H9 (cell line): ENCODE results near the gene SLC19A1. TPM values are rescaled to one million over a fixed set of nuclear protein-coding genes. Genes with fewer than 3 reads are reported as not detected.

Experiments used
- DNase-seq: peaks from one replicate; pipeline ENCODE4 v3.0.0-alpha.2; 2017
- H2AFZ ChIP-seq: one replicate; pipeline ENCODE4 v1.6.1; 2013; ENCODE audit warnings: mild to moderate bottlenecking, low read length, control low read depth, moderate library complexity
- H2AK5ac ChIP-seq: 2 replicates; pipeline ENCODE4 v1.6.1; 2013; ENCODE audit warnings: low read length, control low read depth, mixed read lengths; ENCODE audit not compliant: insufficient read length
- H2BK120ac ChIP-seq: one replicate; pipeline ENCODE4 v1.6.1; 2013; ENCODE audit warnings: low read depth, mild to moderate bottlenecking, low read length, control low read depth, inconsistent platforms; ENCODE audit not compliant: poor library complexity, severe bottlenecking
- H2BK12ac ChIP-seq: 2 replicates; pipeline ENCODE4 v1.6.1; 2013; ENCODE audit warnings: low read length, control low read depth, mixed read lengths, low read depth; ENCODE audit not compliant: insufficient read length
- H2BK15ac ChIP-seq: 2 replicates; pipeline ENCODE4 v1.6.1; 2013; ENCODE audit warnings: low read depth, low read length, control low read depth
- H2BK20ac ChIP-seq: one replicate; pipeline ENCODE4 v1.6.1; 2013; ENCODE audit warnings: low read depth, mild to moderate bottlenecking, low read length, control low read depth, inconsistent platforms; ENCODE audit not compliant: poor library complexity, severe bottlenecking
- H2BK5ac ChIP-seq: 2 replicates; pipeline ENCODE4 v1.6.1; 2013; ENCODE audit warnings: low read length, control low read depth, mixed read lengths; ENCODE audit not compliant: insufficient read length
- H3K14ac ChIP-seq: 2 replicates; pipeline ENCODE4 v1.6.1; 2013; ENCODE audit warnings: low read length, control low read depth; ENCODE audit not compliant: insufficient read depth
- H3K18ac ChIP-seq: 2 replicates; pipeline ENCODE4 v1.6.1; 2013; ENCODE audit warnings: low read depth, mild to moderate bottlenecking, mixed read lengths, low read length, control low read depth; ENCODE audit not compliant: insufficient read length
- H3K23ac ChIP-seq: 2 replicates; pipeline ENCODE4 v1.6.1; 2013; ENCODE audit warnings: low read length, control low read depth, mixed read lengths, low read depth; ENCODE audit not compliant: insufficient read length
- H3K23me2 ChIP-seq: 2 replicates; pipeline ENCODE4 v1.6.1; 2013; ENCODE audit warnings: low read depth, mild to moderate bottlenecking, mixed read lengths, low read length, control low read depth; ENCODE audit not compliant: insufficient read length, poor library complexity, severe bottlenecking
- H3K27ac ChIP-seq: 2 replicates; pipeline ENCODE4 v1.5.1; 2013; ENCODE audit warnings: low read length, control low read depth, mixed read lengths, low read depth; ENCODE audit not compliant: insufficient read length
- H3K27me3 ChIP-seq: 2 replicates; pipeline ENCODE4 v1.6.1; 2013; ENCODE audit warnings: low read length, control low read depth, inconsistent platforms; ENCODE audit not compliant: insufficient read depth
- H3K4ac ChIP-seq: 2 replicates; pipeline ENCODE4 v1.6.1; 2013; ENCODE audit warnings: low read depth, mild to moderate bottlenecking, control low read depth, inconsistent platforms, low read length, moderate library complexity
- H3K4me1 ChIP-seq: 2 replicates; pipeline ENCODE4 v1.6.1; 2013; ENCODE audit warnings: low read length, control low read depth, inconsistent platforms; ENCODE audit not compliant: insufficient read depth
- H3K4me2 ChIP-seq: 2 replicates; pipeline ENCODE4 v1.6.1; 2013; ENCODE audit warnings: low read length, control low read depth, mixed read lengths; ENCODE audit not compliant: insufficient read length, insufficient read depth
- H3K56ac ChIP-seq: 2 replicates; pipeline ENCODE4 v1.6.1; 2013; ENCODE audit warnings: low read depth, mild to moderate bottlenecking, mixed read lengths, low read length, control low read depth; ENCODE audit not compliant: insufficient read length
- H3K79me1 ChIP-seq: 2 replicates; pipeline ENCODE4 v1.6.1; 2013; ENCODE audit warnings: low read depth, mild to moderate bottlenecking, moderate library complexity, low read length, control low read depth, inconsistent platforms; ENCODE audit not compliant: insufficient read depth, poor library complexity, severe bottlenecking
- H3K79me2 ChIP-seq: 2 replicates; pipeline ENCODE4 v1.6.1; 2013; ENCODE audit warnings: low read length, control low read depth, inconsistent platforms; ENCODE audit not compliant: insufficient read depth
- H3K9ac ChIP-seq: 2 replicates; pipeline ENCODE4 v1.6.1; 2013; ENCODE audit warnings: low read length, control low read depth, mixed read lengths; ENCODE audit not compliant: insufficient read length; ENCODE audit errors: extremely low read depth
- H3K9me3 ChIP-seq: one replicate; pipeline ENCODE4 v1.6.1; 2013; ENCODE audit warnings: low read depth, low read length, inconsistent platforms; ENCODE audit not compliant: control insufficient read depth
- H3T11ph ChIP-seq: one replicate; pipeline ENCODE4 v1.6.1; 2013; ENCODE audit warnings: mild to moderate bottlenecking, low read length, control low read depth, inconsistent platforms
- H4K20me1 ChIP-seq: one replicate; pipeline ENCODE4 v1.6.1; 2013; ENCODE audit not compliant: control insufficient read depth, insufficient read length, insufficient read depth
- H4K5ac ChIP-seq: 2 replicates; pipeline ENCODE4 v1.6.1; 2013; ENCODE audit warnings: low read depth, mild to moderate bottlenecking, mixed read lengths, low read length, control low read depth; ENCODE audit not compliant: insufficient read length
- H4K8ac ChIP-seq: replicated peaks from 2 replicates; pipeline ENCODE4 v1.6.1; 2013; ENCODE audit warnings: low read length, control low read depth, mixed read lengths, low read depth; ENCODE audit not compliant: insufficient read length
- H4K91ac ChIP-seq: 2 replicates; pipeline ENCODE4 v1.6.1; 2013; ENCODE audit warnings: low read depth, mild to moderate bottlenecking, moderate library complexity, mixed read lengths, low read length, control low read depth; ENCODE audit not compliant: insufficient read length
- H3K27ac Mint-ChIP-seq, 3 experiments: 2 replicates in 2 of 3; 3 replicates in 1 of 3; pipeline ENCODE4 v1.8.0; 2020 to 2021; ENCODE audit warnings: mixed read lengths in 3 of 3, mild to moderate bottlenecking in 1 of 3, moderate library complexity in 1 of 3
- H3K27me3 Mint-ChIP-seq: 2 replicates; pipeline ENCODE4 v1.8.0; 2021; ENCODE audit warnings: low read depth, mild to moderate bottlenecking, moderate library complexity, mixed read lengths
- H3K36me3 Mint-ChIP-seq, 3 experiments: 2 replicates in 2 of 3; 3 replicates in 1 of 3; pipeline ENCODE4 v1.8.0; 2020 to 2021; ENCODE audit warnings: low read depth in 3 of 3, mixed read lengths in 3 of 3; ENCODE audit not compliant: insufficient read depth in 1 of 3
- H3K4me1 Mint-ChIP-seq, 2 experiments: 2 replicates each; pipeline ENCODE4 v1.8.0; 2020; ENCODE audit warnings: mixed read lengths in 2 of 2
- H3K4me3 Mint-ChIP-seq, 2 experiments: 2 replicates in 1 of 2; 3 replicates in 1 of 2; pipeline ENCODE4 v1.8.0; 2020 to 2021; ENCODE audit warnings: mild to moderate bottlenecking in 2 of 2, mixed read lengths in 2 of 2, moderate library complexity in 1 of 2
- H3K9me3 Mint-ChIP-seq, 2 experiments: 2 replicates in 1 of 2; 3 replicates in 1 of 2; pipeline ENCODE4 v1.8.0; 2020; ENCODE audit warnings: mild to moderate bottlenecking in 2 of 2, mixed read lengths in 2 of 2, moderate library complexity in 1 of 2
- WGBS: extraction: QIAGEN DNeasy Blood & Tissue Kit; methylation state at CpG from one replicate; pipeline ENCODE4 v1.1.7; 2013; ENCODE audit warnings: missing lambda C conversion rate, low lambda C conversion rate, mixed read lengths; ENCODE audit not compliant: insufficient read length; ENCODE audit errors: extremely low coverage; 5-methylcytosine and 5-hydroxymethylcytosine counted together
- total RNA-seq: library from RNA; stranded (reverse); gene quantifications from 2 replicates; pipeline ENCODE4 v1.2.1, GENCODE V29; 2021
- TF ChIP-seq, protein P1 (sequence below): fragments of 200-600 bp; sonication (generic); conservative IDR thresholded peaks from 3 replicates; pipeline ENCODE4 v1.8.0; 2021; ENCODE audit warnings: antibody characterized with exemption, mild to moderate bottlenecking

SLC19A1 gene
- total RNA-seq, 1 experiment from 2014 or later: 32.4 TPM

- H3K27ac Mint-ChIP-seq: peak overlapping the region in 2 of 3 experiments; percentile 34 to 76; a peak in 4 of 7 replicates
- H4K20me1 ChIP-seq: no peaks in the 10 kb centered on the region
- no peak overlapping the region for H3K27ac ChIP-seq
Observed at GRCh38 chr21:45449658-45450422, 92.4 kb downstream of the SLC19A1 start.

More at GRCh38 chr21:45449658-45450422, 92.4 kb downstream of the SLC19A1 start:
- no peak overlapping the region for H4K91ac ChIP-seq
- Mint-ChIP-seq H3K36me3 (peaks cover 18 to 37% (median 29%) of the 10 kb centered on the region in 3 experiments), H3K9me3 (peaks cover 0 to 3% of the 10 kb centered on the region in 2 experiments; a peak in 4 of 5 replicates), H3K4me1 (peaks cover 9 to 21% of the 10 kb centered on the region in 2 experiments), H3K27me3 (no peaks in the 10 kb centered on the region), H3K4me3 (no peak overlapping the region)
- no peak overlapping the region for H4K5ac ChIP-seq
- no peak overlapping the region for H2BK12ac ChIP-seq
- H3K23ac ChIP-seq: no peak overlapping the region
- no peak overlapping the region for H2BK5ac ChIP-seq
- no peak overlapping the region for H3T11ph ChIP-seq
- H3K79me1 ChIP-seq: no peaks in the 10 kb centered on the region
- no peak overlapping the region for H3K56ac ChIP-seq
- no peak overlapping the region for H3K4me2 ChIP-seq
- H3K4me1 ChIP-seq: no peaks in the 10 kb centered on the region
- no peaks in the 10 kb centered on the region for H3K27me3 ChIP-seq
- no peak overlapping the region for H3K9ac ChIP-seq
- H3K4ac ChIP-seq: no peak overlapping the region
- no peak overlapping the region for H2BK15ac ChIP-seq
- no peak overlapping the region for H4K8ac ChIP-seq
- DNase-seq: no peak
- no peaks in the 10 kb centered on the region for H3K23me2 ChIP-seq
- H3K9me3 ChIP-seq: no peaks in the 10 kb centered on the region
- no peak overlapping the region for H2BK20ac ChIP-seq
- no CpG with 5 or more reads among the region's 22 CpGs for WGBS
- H2AK5ac ChIP-seq: no peak overlapping the region
- H3K14ac ChIP-seq: no peak overlapping the region
- no peak overlapping the region for H2AFZ ChIP-seq
- TF ChIP-seq, protein P1, sequence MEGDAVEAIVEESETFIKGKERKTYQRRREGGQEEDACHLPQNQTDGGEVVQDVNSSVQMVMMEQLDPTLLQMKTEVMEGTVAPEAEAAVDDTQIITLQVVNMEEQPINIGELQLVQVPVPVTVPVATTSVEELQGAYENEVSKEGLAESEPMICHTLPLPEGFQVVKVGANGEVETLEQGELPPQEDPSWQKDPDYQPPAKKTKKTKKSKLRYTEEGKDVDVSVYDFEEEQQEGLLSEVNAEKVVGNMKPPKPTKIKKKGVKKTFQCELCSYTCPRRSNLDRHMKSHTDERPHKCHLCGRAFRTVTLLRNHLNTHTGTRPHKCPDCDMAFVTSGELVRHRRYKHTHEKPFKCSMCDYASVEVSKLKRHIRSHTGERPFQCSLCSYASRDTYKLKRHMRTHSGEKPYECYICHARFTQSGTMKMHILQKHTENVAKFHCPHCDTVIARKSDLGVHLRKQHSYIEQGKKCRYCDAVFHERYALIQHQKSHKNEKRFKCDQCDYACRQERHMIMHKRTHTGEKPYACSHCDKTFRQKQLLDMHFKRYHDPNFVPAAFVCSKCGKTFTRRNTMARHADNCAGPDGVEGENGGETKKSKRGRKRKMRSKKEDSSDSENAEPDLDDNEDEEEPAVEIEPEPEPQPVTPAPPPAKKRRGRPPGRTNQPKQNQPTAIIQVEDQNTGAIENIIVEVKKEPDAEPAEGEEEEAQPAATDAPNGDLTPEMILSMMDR: no peak
- H2BK120ac ChIP-seq: no peak overlapping the region
- peaks cover 27% of the 10 kb centered on the region; the same call in 1 of the 2 replicates for H3K79me2 ChIP-seq
- H3K18ac ChIP-seq: no peak overlapping the region
